HepG2 (cell line): ENCODE measurements around the gene SH3PXD2A. TPM values are rescaled to one million over a fixed set of nuclear protein-coding genes. Genes with fewer than 3 reads are reported as not detected.

ENCODE experiments used
- ATAC-seq: fragments of 200-7000 bp; cut with Tn5 transposase; 3 replicates; pipeline ENCODE4 v1.9.1; 2020; ENCODE audit warnings: mild to moderate bottlenecking, moderate library complexity
- BruUV-seq: library from RNA; stranded (reverse); fragments of 400-500 nt; replicated peaks from 2 replicates; lab custom pipeline; 2021; lab: Mats Ljungman, UMichigan
- CTCF ChIA-PET: fragments of 300-600 bp; formaldehyde crosslinking; extraction: SDS; loops from one replicate; lab custom pipeline; 2021; ENCODE audit warnings: low total read pairs, inconsistent platforms, low intra/inter-chr PET ratio; lab: Yijun Ruan, JAX
- POLR2A ChIA-PET: fragments of 350-600 bp; sonication (Branson Sonifier 250); formaldehyde crosslinking; loops from one replicate; lab custom pipeline; 2020; ENCODE audit warnings: antibody characterized with exemption, inconsistent platforms; lab: Yijun Ruan, JAX
- DNase-seq: peaks from one replicate; pipeline ENCODE4 v3.0.0-alpha.2; 2015; ENCODE audit warnings: low spot score
- FAIRE-seq: peaks from 3 replicates; lab custom pipeline; 2011; peaks lifted over from hg19 to GRCh38; lab: Jason Lieb, UNC
- H2AFZ ChIP-seq: one replicate; pipeline ENCODE4 v1.6.1; 2011; ENCODE audit warnings: low read length, inconsistent platforms
- H3K27ac ChIP-seq: fragments of 300-600 bp; 3 replicates; pipeline ENCODE4 v1.8.0; 2011; ENCODE audit warnings: mixed run types, mild to moderate bottlenecking, mixed read lengths, low read length, inconsistent platforms; ENCODE audit not compliant: insufficient read depth; ENCODE audit errors: extremely low read length
- H3K27me3 ChIP-seq, 2 experiments: fragments of 200-600 bp in 1 of 2; 2 replicates in 1 of 2; 3 replicates in 1 of 2; pipeline versions ENCODE4 v1.6.0 to v1.8.0; 2011; ENCODE audit warnings: low read length in 2 of 2, mild to moderate bottlenecking in 2 of 2, moderate library complexity in 2 of 2, inconsistent platforms in 1 of 2; ENCODE audit not compliant: insufficient read depth in 2 of 2, control insufficient read depth in 1 of 2
- H3K36me3 ChIP-seq, 2 experiments: fragments of 200-600 bp in 1 of 2; replicated peaks in 1 of 2; 2 replicates in 1 of 2; 3 replicates in 1 of 2; pipeline versions ENCODE4 v1.5.1 to v1.8.0; 2011; ENCODE audit warnings: low read length in 2 of 2, inconsistent platforms in 1 of 2; ENCODE audit not compliant: insufficient read depth in 2 of 2, control insufficient read depth in 1 of 2
- H3K4me1 ChIP-seq: 2 replicates; pipeline ENCODE4 v1.5.1; 2012; ENCODE audit warnings: low read length, inconsistent platforms; ENCODE audit not compliant: insufficient read depth
- H3K4me2 ChIP-seq: 2 replicates; pipeline ENCODE4 v1.6.0; 2011; ENCODE audit warnings: low read depth, low read length, inconsistent platforms
- H3K4me3 ChIP-seq, 3 experiments: fragments of 200-600 bp in 1 of 3; sonication (generic), shearing (Covaris generic) in 1 of 3; replicated peaks in 1 of 3; 2 replicates each; pipeline ENCODE4 v1.5.1; 2011 to 2016; ENCODE audit warnings: low read length in 3 of 3, inconsistent platforms in 2 of 3, low read depth in 2 of 3, mild to moderate bottlenecking in 2 of 3, control low read depth in 1 of 3, mixed read lengths in 1 of 3; ENCODE audit not compliant: insufficient read depth in 1 of 3
- H3K79me2 ChIP-seq: one replicate; pipeline ENCODE4 v1.6.1; 2011; ENCODE audit warnings: low read length, inconsistent platforms; ENCODE audit not compliant: insufficient read depth
- H3K9ac ChIP-seq: 2 replicates; pipeline ENCODE4 v1.6.0; 2011; ENCODE audit warnings: mild to moderate bottlenecking, low read depth, low read length, inconsistent platforms; ENCODE audit not compliant: insufficient read depth
- H3K9me3 ChIP-seq: 2 replicates; pipeline ENCODE4 v1.5.1; 2012; ENCODE audit warnings: mild to moderate bottlenecking, low read length
- H4K20me1 ChIP-seq: 2 replicates; pipeline ENCODE4 v1.6.0; 2011; ENCODE audit warnings: inconsistent platforms, mild to moderate bottlenecking, low read length, moderate library complexity; ENCODE audit not compliant: insufficient read depth
- ARID5B ChIP-seq: IDR thresholded peaks from 2 replicates; pipeline ENCODE4 v1.4.0; 2020; ENCODE audit warnings: mild to moderate bottlenecking, missing genetic modification reagents
- CSRNP1 ChIP-seq: sonication (generic); formaldehyde crosslinking; IDR thresholded peaks from 2 replicates; pipeline ENCODE4 v1.8.1; 2023; ENCODE audit warnings: mild to moderate bottlenecking, missing genetic modification reagents
- HNF4A ChIP-seq: sonication (generic); formaldehyde crosslinking; IDR thresholded peaks from 2 replicates; pipeline ENCODE4 v1.4.0; 2020; ENCODE audit warnings: missing genetic modification reagents
- NFIC ChIP-seq: IDR thresholded peaks from 2 replicates; pipeline ENCODE4 v1.6.1; 2012; ENCODE audit warnings: mild to moderate bottlenecking, low read length, inconsistent platforms
- THAP7 ChIP-seq: sonication (generic); formaldehyde crosslinking; IDR thresholded peaks from 2 replicates; pipeline ENCODE4 v1.8.1; 2023; ENCODE audit warnings: mild to moderate bottlenecking, missing genetic modification reagents
- TP53 ChIP-seq: sonication (generic); formaldehyde crosslinking; conservative IDR thresholded peaks from 2 replicates; pipeline ENCODE4 v1.4.0; 2020; ENCODE audit warnings: missing genetic modification reagents
- ZNF253 ChIP-seq: sonication (generic); formaldehyde crosslinking; IDR thresholded peaks from 2 replicates; pipeline ENCODE4 v1.8.0; 2022; ENCODE audit warnings: mild to moderate bottlenecking, missing genetic modification reagents, borderline replicate concordance
- ZNF609 ChIP-seq: sonication (generic); formaldehyde crosslinking; IDR thresholded peaks from 2 replicates; pipeline ENCODE4 v1.4.0; 2020; ENCODE audit warnings: mild to moderate bottlenecking, missing genetic modification reagents, borderline replicate concordance
- ZNF768 ChIP-seq: sonication (generic); formaldehyde crosslinking; IDR thresholded peaks from 2 replicates; pipeline ENCODE4 v1.4.0; 2020; ENCODE audit warnings: missing genetic modification reagents
- ZUFSP ChIP-seq: sonication (generic); formaldehyde crosslinking; IDR thresholded peaks from 2 replicates; pipeline ENCODE4 v1.9.0; 2021; ENCODE audit warnings: missing genetic modification reagents, mild to moderate bottlenecking, borderline replicate concordance
- WGBS: methylation state at CpG from one replicate; pipeline ENCODE4 v1.1.6; 2017; ENCODE audit warnings: low lambda C conversion rate; 5-methylcytosine and 5-hydroxymethylcytosine counted together
- in situ Hi-C: cut with HindIII; loops from 2 replicates; pipeline ENCODE4 v1.10.0; 2017; ENCODE audit warnings: low pct_unique_long_range_greater_than_20kb; ENCODE audit not compliant: extremely low pct_ligation_motif_present
- intact Hi-C: fragments of 100-400 bp; cut with micrococcal nuclease; formaldehyde crosslinking; loops from one replicate; pipeline ENCODE4 v1.10.0; 2022; ENCODE audit not compliant: unreplicated experiment
- polyA plus RNA-seq, 8 experiments: library from polyadenylated mRNA; depleted of rRNA in 3 of 8; stranded (reverse) in 7 of 8; unstranded in 1 of 8; fragments of >200 nt; fragmentation: Illumina TruSeq in 4 of 8; extraction: Trizol in 4 of 8; gene quantifications; 2 replicates each; pipeline versions ENCODE4 v1.2.1 to v1.2.3, GENCODE V29; 2011 to 2016; ENCODE audit warnings: low read depth in 4 of 8, missing spikeins in 1 of 8, mixed read lengths in 1 of 8; ENCODE audit not compliant: insufficient read depth in 1 of 8
- total RNA-seq, 5 experiments: library from RNA; depleted of rRNA; stranded (reverse); fragments of >200 nt; fragmentation: Illumina TruSeq; extraction: Trizol; gene quantifications; 2 replicates each; pipeline ENCODE4 v1.2.3, GENCODE V29; 2016; ENCODE audit warnings: low read depth in 1 of 5

SH3PXD2A gene
- total and polyA plus RNA-seq, 2 of the 13 experiments (the other 11 are each of a cell fraction or from before 2014, with no cell fraction given) = 11.1 to 11.3 TPM

GRCh38 chr10:103812004-103812403 is 43.4 kb downstream of the SH3PXD2A start:
- H2AFZ ChIP-seq = no peak overlapping the region
- H3K27ac ChIP-seq = peak overlapping the region; percentile 14
- ChIA-PET CTCF (interaction anchor here (1.5 kb wide), 1 partner anchor 31 kb away, joined by 3 read pairs; no protein-coding TSS in a partner anchor), POLR2A (interaction anchor here (2.2 kb wide), 1 partner anchor 18 kb away, joined by 9 read pairs; no protein-coding TSS in a partner anchor)
- in situ Hi-C loops = no loop called here
- H3K4me3 ChIP-seq = no peak overlapping the region
- H3K9me3 ChIP-seq = no peaks in the 10 kb centered on the region
- H3K4me1 ChIP-seq = peaks cover 69% of the 10 kb centered on the region
- H3K27me3 ChIP-seq = no peaks in the 10 kb centered on the region; a peak in 1 of 5 replicates
- DNase-seq (no peak), FAIRE-seq (no peak), ATAC-seq (peak; percentile 61)
- 0 out of 2 replicates have a peak overlapping the region, but pooled peaks have one; percentile 41 for H3K4me2 ChIP-seq
- BruUV-seq = no TSS peak
- no peak overlapping the region for H3K9ac ChIP-seq
- WGBS = 34% methylated on average over 3 of the region's 3 CpGs
- H3K36me3 ChIP-seq = peaks cover 12 to 31% of the 10 kb centered on the region in 2 experiments
- peaks cover 12% of the 10 kb centered on the region for H4K20me1 ChIP-seq
- peaks cover 78% of the 10 kb centered on the region for H3K79me2 ChIP-seq
- intact Hi-C loops = no loop called here
- TF ChIP-seq ZNF609 (CRISPR knock-in tag) = no peak
- TF ChIP-seq NFIC = no peak
- no peak for TF ChIP-seq ZNF253 (CRISPR knock-in tag)
- TF ChIP-seq TP53 (CRISPR knock-in tag) = no peak
- no peak for TF ChIP-seq CSRNP1 (CRISPR knock-in tag)
- TF ChIP-seq ZNF768 (CRISPR knock-in tag) = peak; percentile 34; the same call in 1 of the 2 replicates
- no peak for TF ChIP-seq THAP7 (CRISPR knock-in tag)
- TF ChIP-seq ARID5B = peak; percentile 22; the same call in 1 of the 2 replicates
- TF ChIP-seq ZUFSP = no peak
- TF ChIP-seq HNF4A = peak; percentile 68
